Measurements from ENCODE around the gene ADGRD2. TPM values are rescaled to one million over a fixed set of nuclear protein-coding genes. Genes with fewer than 3 reads are reported as not detected.
A peak's percentile ranks its signal among the peaks of the same experiment; 100 is the strongest.

ADGRD2 gene, protein sequence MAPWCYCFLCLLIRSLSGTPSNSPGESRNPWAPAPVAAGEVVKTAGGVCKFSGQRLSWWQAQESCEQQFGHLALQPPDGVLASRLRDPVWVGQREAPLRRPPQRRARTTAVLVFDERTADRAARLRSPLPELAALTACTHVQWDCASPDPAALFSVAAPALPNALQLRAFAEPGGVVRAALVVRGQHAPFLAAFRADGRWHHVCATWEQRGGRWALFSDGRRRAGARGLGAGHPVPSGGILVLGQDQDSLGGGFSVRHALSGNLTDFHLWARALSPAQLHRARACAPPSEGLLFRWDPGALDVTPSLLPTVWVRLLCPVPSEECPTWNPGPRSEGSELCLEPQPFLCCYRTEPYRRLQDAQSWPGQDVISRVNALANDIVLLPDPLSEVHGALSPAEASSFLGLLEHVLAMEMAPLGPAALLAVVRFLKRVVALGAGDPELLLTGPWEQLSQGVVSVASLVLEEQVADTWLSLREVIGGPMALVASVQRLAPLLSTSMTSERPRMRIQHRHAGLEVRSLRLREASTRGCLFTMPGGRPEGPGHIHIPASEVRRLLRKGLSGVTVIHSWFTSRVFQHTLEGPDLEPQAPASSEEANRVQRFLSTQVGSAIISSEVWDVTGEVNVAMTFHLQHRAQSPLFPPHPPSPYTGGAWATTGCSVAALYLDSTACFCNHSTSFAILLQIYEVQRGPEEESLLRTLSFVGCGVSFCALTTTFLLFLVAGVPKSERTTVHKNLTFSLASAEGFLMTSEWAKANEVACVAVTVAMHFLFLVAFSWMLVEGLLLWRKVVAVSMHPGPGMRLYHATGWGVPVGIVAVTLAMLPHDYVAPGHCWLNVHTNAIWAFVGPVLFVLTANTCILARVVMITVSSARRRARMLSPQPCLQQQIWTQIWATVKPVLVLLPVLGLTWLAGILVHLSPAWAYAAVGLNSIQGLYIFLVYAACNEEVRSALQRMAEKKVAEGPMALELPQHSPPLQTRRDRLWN
- not detected for total RNA-seq

- Histone ChIP-seq H3K27ac (no peak within 1 kb of the TSS), H3K4me3 (no peak within 1 kb of the TSS), H3K36me3 (no peaks in the 10 kb centered on the region), H3K9me3 (no peaks in the 10 kb centered on the region), H3K4me1 (peaks cover 0 to 4% (median 0%) of the 10 kb centered on the region in 4 donors), H3K27me3 (peaks cover 0 to 20% of the 10 kb centered on the region in 2 donors)
- TF ChIP-seq POLR2A (IDR thresholded peaks at IDR 0.05): no peak
- TF ChIP-seq, protein P1, sequence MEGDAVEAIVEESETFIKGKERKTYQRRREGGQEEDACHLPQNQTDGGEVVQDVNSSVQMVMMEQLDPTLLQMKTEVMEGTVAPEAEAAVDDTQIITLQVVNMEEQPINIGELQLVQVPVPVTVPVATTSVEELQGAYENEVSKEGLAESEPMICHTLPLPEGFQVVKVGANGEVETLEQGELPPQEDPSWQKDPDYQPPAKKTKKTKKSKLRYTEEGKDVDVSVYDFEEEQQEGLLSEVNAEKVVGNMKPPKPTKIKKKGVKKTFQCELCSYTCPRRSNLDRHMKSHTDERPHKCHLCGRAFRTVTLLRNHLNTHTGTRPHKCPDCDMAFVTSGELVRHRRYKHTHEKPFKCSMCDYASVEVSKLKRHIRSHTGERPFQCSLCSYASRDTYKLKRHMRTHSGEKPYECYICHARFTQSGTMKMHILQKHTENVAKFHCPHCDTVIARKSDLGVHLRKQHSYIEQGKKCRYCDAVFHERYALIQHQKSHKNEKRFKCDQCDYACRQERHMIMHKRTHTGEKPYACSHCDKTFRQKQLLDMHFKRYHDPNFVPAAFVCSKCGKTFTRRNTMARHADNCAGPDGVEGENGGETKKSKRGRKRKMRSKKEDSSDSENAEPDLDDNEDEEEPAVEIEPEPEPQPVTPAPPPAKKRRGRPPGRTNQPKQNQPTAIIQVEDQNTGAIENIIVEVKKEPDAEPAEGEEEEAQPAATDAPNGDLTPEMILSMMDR (IDR thresholded peaks at IDR 0.05): no peak
- no peak for DNase-seq
These were observed at the start of gene ADGRD2 for GRCh38 chr9:124450241-124450924. TSS of gene ADGRD2 (plus strand) at chr9:124450451. CDS start at chr9:124451667, 1,216 bp downstream.

DNA sequence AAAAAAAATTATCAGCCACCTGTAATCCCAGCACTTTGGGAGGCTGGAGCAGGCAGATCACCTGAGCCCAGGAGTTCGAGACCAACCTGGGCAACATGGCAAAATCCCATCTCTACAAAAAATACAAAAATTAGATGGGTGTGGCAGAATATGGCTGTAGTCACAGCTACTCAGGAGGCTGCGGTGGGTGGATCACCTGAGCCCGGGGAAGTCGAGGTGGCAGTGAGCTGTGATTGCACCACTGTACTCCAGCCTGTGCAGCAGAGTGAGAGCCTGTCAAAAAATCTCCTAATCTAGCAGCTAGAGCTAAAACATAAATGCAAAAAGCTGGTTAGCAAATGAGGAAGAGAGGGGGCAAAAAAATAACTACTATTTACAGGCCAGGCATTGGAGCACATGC lies 47.0 kb upstream of the ADGRD2 start:
- Histone ChIP-seq H3K4me1 (peaks cover 0 to 4% (median 0%) of the 10 kb centered on the region in 4 donors), H3K9me3 (no peaks in the 10 kb centered on the region), H3K27ac (no peak overlapping the region), H3K4me3 (no peak overlapping the region), H3K36me3 (peaks cover 0 to 71% (median 0%) of the 10 kb centered on the region in 3 donors), H3K27me3 (no peaks in the 10 kb centered on the region)
- TF ChIP-seq, protein P1 (IDR thresholded peaks at IDR 0.05): no peak
- TF ChIP-seq POLR2A (IDR thresholded peaks at IDR 0.05): no peak
- no peak for DNase-seq

- Histone ChIP-seq H3K9me3 (no peaks in the 10 kb centered on the region), H3K27ac (no peak overlapping the region), H3K27me3 (no peaks in the 10 kb centered on the region), H3K4me1 (peaks cover 0 to 11% (median 1%) of the 10 kb centered on the region in 4 donors), H3K4me3 (no peak overlapping the region), H3K36me3 (peaks cover 0 to 92% (median 0%) of the 10 kb centered on the region in 3 donors)
- TF ChIP-seq POLR2A (IDR thresholded peaks at IDR 0.05): no peak
- TF ChIP-seq, protein P1 (IDR thresholded peaks at IDR 0.05): no peak
- DNase-seq: no peak
These were observed 40.8 kb upstream of the ADGRD2 start for GRCh38 chr9:124409410-124409809.

- TF ChIP-seq POLR2A (IDR thresholded peaks at IDR 0.05): no peak
- TF ChIP-seq, protein P1 (IDR thresholded peaks at IDR 0.05): peak in 3 of 6 experiments; percentile 26 to 31 (median 29)
- no peak overlapping the region for H3K4me3 ChIP-seq
These were observed 39.8 kb upstream of the ADGRD2 start for GRCh38 chr9:124410321-124410913.

More at GRCh38 chr9:124410321-124410913, 39.8 kb upstream of the ADGRD2 start:
- no peak overlapping the region for H3K27ac ChIP-seq
- H3K9me3 ChIP-seq: no peaks in the 10 kb centered on the region
- no peak for DNase-seq
- H3K4me1 ChIP-seq: peaks cover 0 to 15% (median 5%) of the 10 kb centered on the region in 4 donors
- no peaks in the 10 kb centered on the region for H3K27me3 ChIP-seq
- peaks cover 0 to 82% (median 0%) of the 10 kb centered on the region in 3 donors for H3K36me3 ChIP-seq

All from Peyer's patch (tissue), 4 donors.